ENCODE measurements around the gene CD276. TPM values are rescaled to one million over a fixed set of nuclear protein-coding genes. Genes with fewer than 3 reads are reported as not detected.

Gene CD276
- total and polyA plus RNA-seq, 2 donors, result 4.2 to 11.3 TPM

DNA sequence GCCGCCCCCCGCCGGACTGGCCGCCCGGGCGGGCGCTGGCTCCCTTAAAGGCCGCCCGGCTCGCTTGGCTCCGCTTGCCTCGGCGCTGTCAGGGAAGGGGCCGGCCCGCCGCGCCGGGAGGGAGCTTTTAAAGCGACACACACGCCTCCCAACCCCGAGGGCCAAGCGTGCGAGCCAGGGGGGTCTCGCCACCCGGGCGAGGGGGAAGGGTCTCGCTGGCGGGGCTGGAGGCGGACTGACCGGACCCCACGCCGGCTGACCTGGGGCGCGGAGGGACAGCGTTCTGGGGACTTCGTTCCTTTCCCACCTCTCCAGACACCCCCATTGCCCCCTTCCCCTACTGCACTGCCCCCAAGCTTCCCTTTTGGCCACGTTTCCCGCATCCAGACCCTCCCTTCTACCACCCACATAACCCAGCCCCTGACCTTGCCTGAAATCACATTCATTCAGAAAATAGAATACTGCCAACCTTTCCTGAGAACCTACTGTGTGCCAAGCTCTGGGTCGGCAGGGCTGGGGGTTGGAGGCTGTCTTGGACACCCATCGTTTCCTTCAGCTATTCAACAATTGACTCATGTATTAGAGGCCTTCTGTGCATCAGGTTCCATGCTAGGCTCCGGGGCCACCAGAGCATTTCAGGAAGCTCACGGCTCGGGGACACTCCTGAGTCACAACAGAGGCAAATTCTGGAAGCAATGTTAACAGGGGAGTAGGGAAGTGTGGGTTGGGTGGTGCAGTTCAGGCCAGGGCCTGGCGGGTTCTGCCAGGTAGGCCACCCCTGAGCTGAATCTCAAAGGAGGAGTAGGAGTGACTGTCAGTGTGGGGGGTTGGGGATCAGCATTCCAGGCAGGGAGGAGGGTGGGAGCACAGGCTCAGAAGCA lies 69.3 kb downstream of the CD276 start, which contains the start of gene INSYN1:
Gene INSYN1, minus strand, starts transcription at position 102 of the 881 bp plus-strand sequence. CDS start 2,221 bp downstream, outside the sequence.
- WGBS, result 16% methylated on average over 44 of the region's 44 CpGs
- Histone ChIP-seq H3K36me3 (ENCODE audit: control insufficient read depth in 2 of 2, insufficient read depth in 2 of 2, low read length in 1 of 2) (no peaks in the 10 kb centered on the region), H3K9me3 (ENCODE audit: control insufficient read depth in 2 of 2, insufficient read depth in 1 of 2, low read length in 1 of 2) (no peaks in the 10 kb centered on the region), H3K4me3 (ENCODE audit: low read length in 2 of 2) (peak within 1 kb of the TSS in 1 of 2 donors; percentile 15), H3K4me1 (ENCODE audit: control insufficient read depth in 2 of 2, insufficient read depth in 2 of 2, low read length in 2 of 2) (no peaks in the 10 kb centered on the region), H3K27ac (ENCODE audit: low read depth in 1 of 2, low read length in 1 of 2) (no peak within 1 kb of the TSS), H3K27me3 (ENCODE audit: control insufficient read depth in 2 of 2, insufficient read depth in 1 of 2, low read length in 1 of 2) (peaks cover 42 to 71% of the 10 kb centered on the region in 2 donors)
- no peak for DNase-seq (ENCODE audit: low read depth in 6 of 9, low spot score in 9 of 9)

- no peak for DNase-seq (ENCODE audit: low read depth in 6 of 9, low spot score in 9 of 9)
- 92% methylated on average over 8 of the region's 8 CpGs for WGBS
- no peaks in the 10 kb centered on the region for H3K4me1 ChIP-seq (ENCODE audit: control insufficient read depth in 2 of 2, insufficient read depth in 2 of 2, low read length in 2 of 2)
- H3K36me3 ChIP-seq (ENCODE audit: control insufficient read depth in 2 of 2, insufficient read depth in 2 of 2, low read length in 1 of 2), result no peaks in the 10 kb centered on the region
- H3K9me3 ChIP-seq (ENCODE audit: control insufficient read depth in 2 of 2, insufficient read depth in 1 of 2, low read length in 1 of 2), result no peaks in the 10 kb centered on the region
- H3K27me3 ChIP-seq (ENCODE audit: control insufficient read depth in 2 of 2, insufficient read depth in 1 of 2, low read length in 1 of 2), result peaks cover 42 to 65% of the 10 kb centered on the region in 2 donors
- no peak overlapping the region for H3K27ac ChIP-seq (ENCODE audit: low read depth in 1 of 2, low read length in 1 of 2)
- H3K4me3 ChIP-seq (ENCODE audit: low read length in 2 of 2), result no peak overlapping the region
These were observed 70.3 kb downstream of the CD276 start for GRCh38 chr15:73754461-73754860.

DNA sequence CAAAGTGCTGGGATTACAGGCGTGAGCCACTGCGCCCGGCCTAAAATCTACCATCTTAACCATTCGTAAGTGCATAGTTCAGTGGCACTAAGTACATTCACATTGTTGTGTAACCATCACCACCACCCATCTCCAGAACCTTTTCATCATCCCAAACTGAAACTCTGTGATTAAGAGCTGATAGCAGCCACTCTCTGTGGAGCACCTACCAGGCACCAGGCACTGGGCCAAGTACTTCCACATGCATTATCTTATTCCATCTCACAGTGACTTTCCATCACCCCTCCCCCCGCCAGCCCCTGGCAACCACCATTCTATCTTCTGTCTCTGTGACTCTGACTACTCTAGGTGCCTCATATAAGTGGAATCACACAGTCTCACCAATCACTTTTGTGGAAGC lies 71.3 kb downstream of the CD276 start:
- H3K27me3 ChIP-seq (ENCODE audit: control insufficient read depth in 2 of 2, insufficient read depth in 1 of 2, low read length in 1 of 2), result peaks cover 42 to 60% of the 10 kb centered on the region in 2 donors
- DNase-seq (ENCODE audit: low read depth in 6 of 9, low spot score in 9 of 9), result no peak
- H3K9me3 ChIP-seq (ENCODE audit: control insufficient read depth in 2 of 2, insufficient read depth in 1 of 2, low read length in 1 of 2), result no peaks in the 10 kb centered on the region
- 97% methylated on average over 5 of the region's 5 CpGs for WGBS
- H3K36me3 ChIP-seq (ENCODE audit: control insufficient read depth in 2 of 2, insufficient read depth in 2 of 2, low read length in 1 of 2), result no peaks in the 10 kb centered on the region
- H3K27ac ChIP-seq (ENCODE audit: low read depth in 1 of 2, low read length in 1 of 2), result no peak overlapping the region
- no peaks in the 10 kb centered on the region for H3K4me1 ChIP-seq (ENCODE audit: control insufficient read depth in 2 of 2, insufficient read depth in 2 of 2, low read length in 2 of 2)
- H3K4me3 ChIP-seq (ENCODE audit: low read length in 2 of 2), result no peak overlapping the region

- Histone ChIP-seq H3K4me3 (ENCODE audit: low read length in 2 of 2) (no peak overlapping the region), H3K4me1 (ENCODE audit: control insufficient read depth in 2 of 2, insufficient read depth in 2 of 2, low read length in 2 of 2) (no peaks in the 10 kb centered on the region), H3K27me3 (ENCODE audit: control insufficient read depth in 2 of 2, insufficient read depth in 1 of 2, low read length in 1 of 2) (peaks cover 41 to 56% of the 10 kb centered on the region in 2 donors), H3K36me3 (ENCODE audit: control insufficient read depth in 2 of 2, insufficient read depth in 2 of 2, low read length in 1 of 2) (no peaks in the 10 kb centered on the region), H3K27ac (ENCODE audit: low read depth in 1 of 2, low read length in 1 of 2) (no peak overlapping the region), H3K9me3 (ENCODE audit: control insufficient read depth in 2 of 2, insufficient read depth in 1 of 2, low read length in 1 of 2) (no peaks in the 10 kb centered on the region)
- no peak for DNase-seq (ENCODE audit: low read depth in 6 of 9, low spot score in 9 of 9)
- 89% methylated on average over 3 of the region's 3 CpGs for WGBS
These were observed 71.8 kb downstream of the CD276 start for GRCh38 chr15:73755946-73756345.

- Histone ChIP-seq H3K36me3 (ENCODE audit: control insufficient read depth in 2 of 2, insufficient read depth in 2 of 2, low read length in 1 of 2) (no peaks in the 10 kb centered on the region), H3K9me3 (ENCODE audit: control insufficient read depth in 2 of 2, insufficient read depth in 1 of 2, low read length in 1 of 2) (no peaks in the 10 kb centered on the region), H3K27ac (ENCODE audit: low read depth in 1 of 2, low read length in 1 of 2) (no peak overlapping the region), H3K4me1 (ENCODE audit: control insufficient read depth in 2 of 2, insufficient read depth in 2 of 2, low read length in 2 of 2) (no peaks in the 10 kb centered on the region), H3K4me3 (ENCODE audit: low read length in 2 of 2) (no peak overlapping the region), H3K27me3 (ENCODE audit: control insufficient read depth in 2 of 2, insufficient read depth in 1 of 2, low read length in 1 of 2) (peaks cover 37 to 53% of the 10 kb centered on the region in 2 donors)
- no peak for DNase-seq (ENCODE audit: low read depth in 6 of 9, low spot score in 9 of 9)
- 89% methylated on average over 2 of the region's 2 CpGs for WGBS
These were observed 72.2 kb downstream of the CD276 start for GRCh38 chr15:73756390-73756789.

DNA sequence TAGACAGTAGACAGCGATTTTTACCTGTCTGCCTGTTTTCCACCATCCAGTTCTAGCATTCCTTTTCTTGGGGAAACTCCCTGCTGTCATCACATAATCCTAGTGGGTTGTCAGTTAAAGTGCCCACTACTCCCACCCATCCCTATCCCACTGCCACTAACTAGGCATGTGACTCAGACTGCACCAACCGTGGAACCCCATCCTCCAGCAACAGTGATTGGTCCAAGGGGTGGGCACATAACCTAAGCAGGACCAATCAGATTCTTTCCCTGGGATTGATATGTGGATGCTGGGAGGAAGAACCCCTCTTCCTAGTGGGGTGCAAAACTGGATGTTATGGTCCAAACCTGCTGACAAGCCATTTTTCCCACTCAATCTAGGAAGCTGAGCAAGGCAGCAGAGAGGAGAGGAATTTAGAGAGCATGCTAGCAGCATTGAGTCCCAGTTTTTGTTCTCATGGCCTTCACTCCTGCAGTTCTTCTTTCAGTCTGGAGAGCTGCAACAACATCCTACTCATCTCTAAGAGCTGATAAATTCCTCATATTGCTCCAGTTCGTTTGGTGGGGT lies 72.8 kb downstream of the CD276 start:
- Histone ChIP-seq H3K36me3 (ENCODE audit: control insufficient read depth in 2 of 2, insufficient read depth in 2 of 2, low read length in 1 of 2) (no peaks in the 10 kb centered on the region), H3K27me3 (ENCODE audit: control insufficient read depth in 2 of 2, insufficient read depth in 1 of 2, low read length in 1 of 2) (peaks cover 32 to 47% of the 10 kb centered on the region in 2 donors), H3K27ac (ENCODE audit: low read depth in 1 of 2, low read length in 1 of 2) (no peak overlapping the region), H3K4me3 (ENCODE audit: low read length in 2 of 2) (no peak overlapping the region), H3K9me3 (ENCODE audit: control insufficient read depth in 2 of 2, insufficient read depth in 1 of 2, low read length in 1 of 2) (no peaks in the 10 kb centered on the region), H3K4me1 (ENCODE audit: control insufficient read depth in 2 of 2, insufficient read depth in 2 of 2, low read length in 2 of 2) (no peaks in the 10 kb centered on the region)
- WGBS, result 70% methylated on average over 3 of the region's 3 CpGs
- DNase-seq (ENCODE audit: low read depth in 6 of 9, low spot score in 9 of 9), result no peak

GRCh38 chr15:73757571-73757970 lies 73.4 kb downstream of the CD276 start:
- peaks cover 26 to 41% of the 10 kb centered on the region in 2 donors for H3K27me3 ChIP-seq (ENCODE audit: control insufficient read depth in 2 of 2, insufficient read depth in 1 of 2, low read length in 1 of 2)
- H3K36me3 ChIP-seq (ENCODE audit: control insufficient read depth in 2 of 2, insufficient read depth in 2 of 2, low read length in 1 of 2), result no peaks in the 10 kb centered on the region
- H3K4me3 ChIP-seq (ENCODE audit: low read length in 2 of 2), result no peak overlapping the region
- H3K4me1 ChIP-seq (ENCODE audit: control insufficient read depth in 2 of 2, insufficient read depth in 2 of 2, low read length in 2 of 2), result no peaks in the 10 kb centered on the region
- no peaks in the 10 kb centered on the region for H3K9me3 ChIP-seq (ENCODE audit: control insufficient read depth in 2 of 2, insufficient read depth in 1 of 2, low read length in 1 of 2)
- H3K27ac ChIP-seq (ENCODE audit: low read depth in 1 of 2, low read length in 1 of 2), result no peak overlapping the region
- DNase-seq (ENCODE audit: low read depth in 6 of 9, low spot score in 9 of 9), result no peak

DNA sequence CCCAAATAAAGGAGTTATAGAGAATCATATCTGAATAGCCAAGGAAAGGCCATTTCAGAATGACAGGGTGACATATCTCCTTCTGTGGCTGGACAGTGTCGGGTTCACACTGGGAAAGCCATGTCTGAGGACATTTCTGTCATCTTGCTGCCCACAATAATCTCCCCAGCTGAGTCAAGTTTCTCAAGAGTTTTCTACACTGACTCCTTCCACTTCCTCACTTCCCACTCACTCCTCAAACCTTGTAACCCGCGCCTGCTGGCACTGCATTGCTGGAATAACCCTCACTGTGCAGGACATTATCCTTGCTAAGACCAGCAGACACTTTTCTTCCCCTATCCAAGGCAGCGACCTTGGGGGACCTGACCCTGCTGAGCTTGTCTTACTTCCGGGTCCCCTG lies 74.3 kb downstream of the CD276 start:
- Histone ChIP-seq H3K9me3 (ENCODE audit: control insufficient read depth in 2 of 2, insufficient read depth in 1 of 2, low read length in 1 of 2) (no peaks in the 10 kb centered on the region), H3K27me3 (ENCODE audit: control insufficient read depth in 2 of 2, insufficient read depth in 1 of 2, low read length in 1 of 2) (peaks cover 18 to 36% of the 10 kb centered on the region in 2 donors), H3K4me3 (ENCODE audit: low read length in 2 of 2) (no peak overlapping the region), H3K27ac (ENCODE audit: low read depth in 1 of 2, low read length in 1 of 2) (no peak overlapping the region), H3K4me1 (ENCODE audit: control insufficient read depth in 2 of 2, insufficient read depth in 2 of 2, low read length in 2 of 2) (no peaks in the 10 kb centered on the region), H3K36me3 (ENCODE audit: control insufficient read depth in 2 of 2, insufficient read depth in 2 of 2, low read length in 1 of 2) (no peaks in the 10 kb centered on the region)
- WGBS, result 68% methylated on average over 5 of the region's 5 CpGs
- DNase-seq (ENCODE audit: low read depth in 6 of 9, low spot score in 9 of 9), result no peak

Data from thymus (tissue), 11 donors.